ENCODE data around the gene ZBTB7C. TPM values are rescaled to one million over a fixed set of nuclear protein-coding genes. Genes with fewer than 3 reads are reported as not detected.

ZBTB7C gene
- total RNA-seq, 1 experiment from 2014 or later: 0.33 TPM

GRCh38 chr18:48375150-48375800, 33.9 kb downstream of the ZBTB7C start:
- DNase-seq: no peak
- Histone ChIP-seq H3K27ac (ENCODE audit: insufficient read length, low read depth, low read length) (no peak overlapping the region), H3K23ac (ENCODE audit: insufficient read length, low read depth, low read length) (no peak overlapping the region), H2BK120ac (ENCODE audit: low read depth, low read length, poor library complexity, severe bottlenecking) (no peak overlapping the region), H3K18ac (ENCODE audit: insufficient read length, low read depth, low read length) (no peak overlapping the region), H3K79me2 (ENCODE audit: insufficient read depth, low read length) (no peaks in the 10 kb centered on the region), H3K9ac (ENCODE audit: extremely low read depth, insufficient read length, low read length) (no peak overlapping the region), H2BK20ac (ENCODE audit: low read depth, low read length, poor library complexity, severe bottlenecking) (no peak overlapping the region), H3K23me2 (ENCODE audit: insufficient read length, low read depth, low read length, poor library complexity, severe bottlenecking) (no peaks in the 10 kb centered on the region), H2BK12ac (ENCODE audit: insufficient read length, low read depth, low read length) (no peak overlapping the region), H2BK5ac (ENCODE audit: insufficient read length, low read length) (no peak overlapping the region), H3K9me3 (ENCODE audit: control insufficient read depth, low read depth, low read length) (no peaks in the 10 kb centered on the region), H3K4me1 (ENCODE audit: insufficient read depth, low read length) (no peaks in the 10 kb centered on the region), H4K5ac (ENCODE audit: insufficient read length, low read depth, low read length) (no peak overlapping the region), H3K4me2 (ENCODE audit: insufficient read depth, insufficient read length, low read length) (no peak overlapping the region), H4K91ac (ENCODE audit: insufficient read length, low read depth, low read length) (no peak overlapping the region), H2AFZ (ENCODE audit: low read length) (no peak overlapping the region), H2AK5ac (ENCODE audit: insufficient read length, low read length) (no peak overlapping the region), H3K79me1 (ENCODE audit: insufficient read depth, low read depth, low read length, poor library complexity, severe bottlenecking) (no peaks in the 10 kb centered on the region), H2BK15ac (ENCODE audit: low read depth, low read length) (no peak overlapping the region), H4K8ac (replicated peaks; ENCODE audit: insufficient read length, low read depth, low read length) (no peak overlapping the region), H3K27me3 (ENCODE audit: insufficient read depth, low read length) (no peaks in the 10 kb centered on the region), H3K14ac (ENCODE audit: insufficient read depth, low read length) (no peak overlapping the region), H4K20me1 (ENCODE audit: control insufficient read depth, insufficient read depth, insufficient read length) (no peaks in the 10 kb centered on the region), H3T11ph (ENCODE audit: low read length) (no peak overlapping the region), H3K4ac (ENCODE audit: low read depth, low read length) (no peak overlapping the region), H3K56ac (ENCODE audit: insufficient read length, low read depth, low read length) (no peak overlapping the region)
- no peak overlapping the region for H3K27ac Mint-ChIP-seq
- WGBS (ENCODE audit: extremely low coverage, insufficient read length, low lambda C conversion rate): no CpG with 5 or more reads among the region's 7 CpGs
- no peaks in the 10 kb centered on the region for H3K9me3 Mint-ChIP-seq
- H3K36me3 Mint-ChIP-seq (ENCODE audit: insufficient read depth in 1 of 3, low read depth in 3 of 3): no peaks in the 10 kb centered on the region
- peaks cover 16 to 31% of the 10 kb centered on the region in 2 experiments for H3K4me1 Mint-ChIP-seq
- H3K4me3 Mint-ChIP-seq: no peak overlapping the region
- TF ChIP-seq CTCF (conservative IDR thresholded peaks at IDR 0.05): no peak
- H3K27me3 Mint-ChIP-seq (ENCODE audit: low read depth): peaks cover 4% of the 10 kb centered on the region

All from H9 (cell line).